ENCODE measurements around the gene PLCH1.

The PLCH1 gene, protein sequence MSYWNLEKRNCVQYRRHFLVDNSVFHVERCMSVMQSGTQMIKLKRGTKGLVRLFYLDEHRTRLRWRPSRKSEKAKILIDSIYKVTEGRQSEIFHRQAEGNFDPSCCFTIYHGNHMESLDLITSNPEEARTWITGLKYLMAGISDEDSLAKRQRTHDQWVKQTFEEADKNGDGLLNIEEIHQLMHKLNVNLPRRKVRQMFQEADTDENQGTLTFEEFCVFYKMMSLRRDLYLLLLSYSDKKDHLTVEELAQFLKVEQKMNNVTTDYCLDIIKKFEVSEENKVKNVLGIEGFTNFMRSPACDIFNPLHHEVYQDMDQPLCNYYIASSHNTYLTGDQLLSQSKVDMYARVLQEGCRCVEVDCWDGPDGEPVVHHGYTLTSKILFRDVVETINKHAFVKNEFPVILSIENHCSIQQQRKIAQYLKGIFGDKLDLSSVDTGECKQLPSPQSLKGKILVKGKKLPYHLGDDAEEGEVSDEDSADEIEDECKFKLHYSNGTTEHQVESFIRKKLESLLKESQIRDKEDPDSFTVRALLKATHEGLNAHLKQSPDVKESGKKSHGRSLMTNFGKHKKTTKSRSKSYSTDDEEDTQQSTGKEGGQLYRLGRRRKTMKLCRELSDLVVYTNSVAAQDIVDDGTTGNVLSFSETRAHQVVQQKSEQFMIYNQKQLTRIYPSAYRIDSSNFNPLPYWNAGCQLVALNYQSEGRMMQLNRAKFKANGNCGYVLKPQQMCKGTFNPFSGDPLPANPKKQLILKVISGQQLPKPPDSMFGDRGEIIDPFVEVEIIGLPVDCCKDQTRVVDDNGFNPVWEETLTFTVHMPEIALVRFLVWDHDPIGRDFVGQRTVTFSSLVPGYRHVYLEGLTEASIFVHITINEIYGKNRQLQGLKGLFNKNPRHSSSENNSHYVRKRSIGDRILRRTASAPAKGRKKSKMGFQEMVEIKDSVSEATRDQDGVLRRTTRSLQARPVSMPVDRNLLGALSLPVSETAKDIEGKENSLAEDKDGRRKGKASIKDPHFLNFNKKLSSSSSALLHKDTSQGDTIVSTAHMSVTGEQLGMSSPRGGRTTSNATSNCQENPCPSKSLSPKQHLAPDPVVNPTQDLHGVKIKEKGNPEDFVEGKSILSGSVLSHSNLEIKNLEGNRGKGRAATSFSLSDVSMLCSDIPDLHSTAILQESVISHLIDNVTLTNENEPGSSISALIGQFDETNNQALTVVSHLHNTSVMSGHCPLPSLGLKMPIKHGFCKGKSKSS (N-terminal part only)

GRCh38 chr3:155744626-155745324 lies at the start of gene PLCH1:
TSS of gene PLCH1 (minus strand) at chr3:155745071. CDS start at chr3:155704224, 40,847 bp downstream.
- peak within 1 kb of the TSS; percentile 82 for H3K4me3 ChIP-seq (ENCODE audit: low read depth, low read length)
- TF ChIP-seq, protein P1, sequence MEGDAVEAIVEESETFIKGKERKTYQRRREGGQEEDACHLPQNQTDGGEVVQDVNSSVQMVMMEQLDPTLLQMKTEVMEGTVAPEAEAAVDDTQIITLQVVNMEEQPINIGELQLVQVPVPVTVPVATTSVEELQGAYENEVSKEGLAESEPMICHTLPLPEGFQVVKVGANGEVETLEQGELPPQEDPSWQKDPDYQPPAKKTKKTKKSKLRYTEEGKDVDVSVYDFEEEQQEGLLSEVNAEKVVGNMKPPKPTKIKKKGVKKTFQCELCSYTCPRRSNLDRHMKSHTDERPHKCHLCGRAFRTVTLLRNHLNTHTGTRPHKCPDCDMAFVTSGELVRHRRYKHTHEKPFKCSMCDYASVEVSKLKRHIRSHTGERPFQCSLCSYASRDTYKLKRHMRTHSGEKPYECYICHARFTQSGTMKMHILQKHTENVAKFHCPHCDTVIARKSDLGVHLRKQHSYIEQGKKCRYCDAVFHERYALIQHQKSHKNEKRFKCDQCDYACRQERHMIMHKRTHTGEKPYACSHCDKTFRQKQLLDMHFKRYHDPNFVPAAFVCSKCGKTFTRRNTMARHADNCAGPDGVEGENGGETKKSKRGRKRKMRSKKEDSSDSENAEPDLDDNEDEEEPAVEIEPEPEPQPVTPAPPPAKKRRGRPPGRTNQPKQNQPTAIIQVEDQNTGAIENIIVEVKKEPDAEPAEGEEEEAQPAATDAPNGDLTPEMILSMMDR (IDR thresholded peaks at IDR 0.05; ENCODE audit: control insufficient read depth, extremely low read depth, insufficient read depth) = no peak
- DNase-seq (ENCODE audit: low read depth) = no peak

GRCh38 chr3:155792532-155792931 lies 47.7 kb upstream of the PLCH1 start:
- H3K4me3 ChIP-seq (ENCODE audit: low read depth, low read length) = no peak overlapping the region
- DNase-seq (ENCODE audit: low read depth) = no peak
- TF ChIP-seq, protein P1 (IDR thresholded peaks at IDR 0.05; ENCODE audit: control insufficient read depth, extremely low read depth, insufficient read depth) = no peak

DNA sequence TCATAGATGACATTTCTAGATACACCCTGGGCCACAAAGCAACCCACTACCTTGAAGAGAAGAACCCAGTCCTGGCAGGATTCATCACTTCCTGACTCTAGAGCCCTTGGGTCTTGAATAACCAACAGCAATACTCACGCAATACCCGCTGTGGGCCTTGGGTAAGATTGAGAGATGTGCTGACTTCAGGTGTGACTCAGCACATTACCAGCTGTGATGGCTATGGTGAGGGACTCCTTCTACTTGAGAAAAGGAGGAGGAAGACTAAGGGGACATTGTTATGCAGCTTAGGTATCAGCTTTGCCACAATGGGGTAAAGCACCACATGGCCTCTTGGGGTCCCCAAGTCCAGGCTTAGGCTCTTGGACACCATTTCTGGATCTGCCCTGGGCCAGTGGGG lies 46.3 kb upstream of the PLCH1 start:
- TF ChIP-seq, protein P1 (IDR thresholded peaks at IDR 0.05; ENCODE audit: control insufficient read depth, extremely low read depth, insufficient read depth) = no peak
- H3K4me3 ChIP-seq (ENCODE audit: low read depth, low read length) = no peak overlapping the region
- DNase-seq (ENCODE audit: low read depth) = no peak

GRCh38 chr3:155790272-155790925 lies 45.5 kb upstream of the PLCH1 start:
- H3K4me3 ChIP-seq (ENCODE audit: low read depth, low read length) = no peak overlapping the region
- no peak for DNase-seq (ENCODE audit: low read depth)
- TF ChIP-seq, protein P1 (IDR thresholded peaks at IDR 0.05; ENCODE audit: control insufficient read depth, extremely low read depth, insufficient read depth) = no peak

DNA sequence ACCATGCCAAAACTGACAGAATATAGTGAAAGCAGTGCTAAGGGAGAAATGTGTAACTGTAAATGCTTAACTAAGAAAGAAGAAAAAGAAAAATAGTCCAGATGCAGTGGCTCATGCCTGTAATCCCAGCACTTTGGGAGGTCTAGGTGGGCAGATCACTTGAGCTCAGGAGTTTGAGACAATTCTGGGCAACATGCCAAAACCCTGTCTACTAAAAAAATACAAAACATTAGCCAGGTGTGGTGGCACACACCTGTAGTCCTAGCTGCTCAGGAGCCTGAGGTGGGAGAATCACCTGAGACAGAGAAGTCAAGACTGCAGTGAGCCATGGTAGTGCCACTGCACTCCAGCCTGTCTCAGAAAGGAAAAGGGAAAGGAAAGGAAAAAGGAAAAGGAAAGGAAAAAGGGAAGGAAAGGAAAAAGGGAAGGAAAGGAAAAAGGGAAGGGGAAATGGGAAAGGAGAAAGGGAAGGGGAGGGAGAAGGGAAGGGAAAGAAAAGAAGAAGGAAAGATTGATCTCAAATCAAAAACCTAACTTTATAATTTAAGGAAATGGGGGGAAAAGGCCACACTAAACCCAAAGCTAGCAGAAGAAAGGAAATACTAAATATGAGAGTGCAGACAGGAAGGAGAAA lies 40.9 kb upstream of the PLCH1 start:
- DNase-seq (ENCODE audit: low read depth) = no peak
- H3K4me3 ChIP-seq (ENCODE audit: low read depth, low read length) = no peak overlapping the region
- TF ChIP-seq, protein P1 (IDR thresholded peaks at IDR 0.05; ENCODE audit: control insufficient read depth, extremely low read depth, insufficient read depth) = no peak
